PFSK-1 (cell line): Measurements from ENCODE around the gene HMG20B.

Source experiments
- FOXP2 ChIP-seq: optimal IDR thresholded peaks from 2 replicates; pipeline ENCODE3; 2011; ENCODE audit warnings: borderline replicate concordance, control low read depth, inconsistent platforms; ENCODE audit not compliant: insufficient read depth; ENCODE audit errors: extremely low read length, extremely low read depth
- POLR2AphosphoS5 ChIP-seq: IDR thresholded peaks from 2 replicates; pipeline ENCODE4 v1.6.1; 2012; ENCODE audit warnings: low read depth, mild to moderate bottlenecking, control low read depth, low read length, moderate library complexity
- SIN3A ChIP-seq: IDR thresholded peaks from 2 replicates; pipeline ENCODE4 v1.6.1; 2012; ENCODE audit warnings: mild to moderate bottlenecking, low read length, moderate library complexity, borderline replicate concordance; ENCODE audit not compliant: insufficient read depth
- TAF1 ChIP-seq: IDR thresholded peaks from 2 replicates; pipeline ENCODE4 v1.6.1; 2012; ENCODE audit warnings: low read length, control low read depth, borderline replicate concordance; ENCODE audit not compliant: insufficient read depth
- TF ChIP-seq, protein P1 (sequence below), 2 experiments: IDR thresholded peaks; 2 replicates each; pipeline versions ENCODE4 v1.6.1 to v1.8.0; 2011 to 2012; ENCODE audit warnings: low read depth in 2 of 2, low read length in 2 of 2, control low read depth in 1 of 2, inconsistent platforms in 1 of 2, mild to moderate bottlenecking in 1 of 2, moderate library complexity in 1 of 2; ENCODE audit not compliant: insufficient read depth in 1 of 2

The HMG20B gene

DNA sequence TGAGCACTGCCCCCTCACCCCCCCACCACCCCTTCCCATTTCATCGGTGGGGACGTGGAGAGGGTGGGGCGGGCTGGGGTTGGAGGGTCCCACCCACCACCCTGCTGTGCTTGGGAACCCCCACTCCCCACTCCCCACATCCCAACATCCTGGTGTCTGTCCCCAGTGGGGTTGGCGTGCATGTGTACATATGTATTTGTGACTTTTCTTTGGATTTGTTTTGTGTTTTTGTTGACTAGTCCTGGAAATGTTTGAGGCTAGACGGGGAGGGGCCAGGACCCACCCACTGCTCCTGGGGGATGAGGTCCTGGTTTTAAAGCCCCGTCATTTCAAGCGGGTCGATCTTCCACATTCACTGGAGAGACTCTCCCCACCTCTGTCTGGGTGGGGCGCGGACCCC, 36.8 kb upstream of the HMG20B start:
- TF ChIP-seq SIN3A (no peak), POLR2AphosphoS5 (no peak), TAF1 (no peak), FOXP2 (no peak)
- TF ChIP-seq, protein P1, sequence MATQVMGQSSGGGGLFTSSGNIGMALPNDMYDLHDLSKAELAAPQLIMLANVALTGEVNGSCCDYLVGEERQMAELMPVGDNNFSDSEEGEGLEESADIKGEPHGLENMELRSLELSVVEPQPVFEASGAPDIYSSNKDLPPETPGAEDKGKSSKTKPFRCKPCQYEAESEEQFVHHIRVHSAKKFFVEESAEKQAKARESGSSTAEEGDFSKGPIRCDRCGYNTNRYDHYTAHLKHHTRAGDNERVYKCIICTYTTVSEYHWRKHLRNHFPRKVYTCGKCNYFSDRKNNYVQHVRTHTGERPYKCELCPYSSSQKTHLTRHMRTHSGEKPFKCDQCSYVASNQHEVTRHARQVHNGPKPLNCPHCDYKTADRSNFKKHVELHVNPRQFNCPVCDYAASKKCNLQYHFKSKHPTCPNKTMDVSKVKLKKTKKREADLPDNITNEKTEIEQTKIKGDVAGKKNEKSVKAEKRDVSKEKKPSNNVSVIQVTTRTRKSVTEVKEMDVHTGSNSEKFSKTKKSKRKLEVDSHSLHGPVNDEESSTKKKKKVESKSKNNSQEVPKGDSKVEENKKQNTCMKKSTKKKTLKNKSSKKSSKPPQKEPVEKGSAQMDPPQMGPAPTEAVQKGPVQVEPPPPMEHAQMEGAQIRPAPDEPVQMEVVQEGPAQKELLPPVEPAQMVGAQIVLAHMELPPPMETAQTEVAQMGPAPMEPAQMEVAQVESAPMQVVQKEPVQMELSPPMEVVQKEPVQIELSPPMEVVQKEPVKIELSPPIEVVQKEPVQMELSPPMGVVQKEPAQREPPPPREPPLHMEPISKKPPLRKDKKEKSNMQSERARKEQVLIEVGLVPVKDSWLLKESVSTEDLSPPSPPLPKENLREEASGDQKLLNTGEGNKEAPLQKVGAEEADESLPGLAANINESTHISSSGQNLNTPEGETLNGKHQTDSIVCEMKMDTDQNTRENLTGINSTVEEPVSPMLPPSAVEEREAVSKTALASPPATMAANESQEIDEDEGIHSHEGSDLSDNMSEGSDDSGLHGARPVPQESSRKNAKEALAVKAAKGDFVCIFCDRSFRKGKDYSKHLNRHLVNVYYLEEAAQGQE (IDR thresholded peaks at IDR 0.05; ENCODE audit: insufficient read depth in 1 of 2, low read depth in 2 of 2, low read length in 2 of 2), result no peak

DNA sequence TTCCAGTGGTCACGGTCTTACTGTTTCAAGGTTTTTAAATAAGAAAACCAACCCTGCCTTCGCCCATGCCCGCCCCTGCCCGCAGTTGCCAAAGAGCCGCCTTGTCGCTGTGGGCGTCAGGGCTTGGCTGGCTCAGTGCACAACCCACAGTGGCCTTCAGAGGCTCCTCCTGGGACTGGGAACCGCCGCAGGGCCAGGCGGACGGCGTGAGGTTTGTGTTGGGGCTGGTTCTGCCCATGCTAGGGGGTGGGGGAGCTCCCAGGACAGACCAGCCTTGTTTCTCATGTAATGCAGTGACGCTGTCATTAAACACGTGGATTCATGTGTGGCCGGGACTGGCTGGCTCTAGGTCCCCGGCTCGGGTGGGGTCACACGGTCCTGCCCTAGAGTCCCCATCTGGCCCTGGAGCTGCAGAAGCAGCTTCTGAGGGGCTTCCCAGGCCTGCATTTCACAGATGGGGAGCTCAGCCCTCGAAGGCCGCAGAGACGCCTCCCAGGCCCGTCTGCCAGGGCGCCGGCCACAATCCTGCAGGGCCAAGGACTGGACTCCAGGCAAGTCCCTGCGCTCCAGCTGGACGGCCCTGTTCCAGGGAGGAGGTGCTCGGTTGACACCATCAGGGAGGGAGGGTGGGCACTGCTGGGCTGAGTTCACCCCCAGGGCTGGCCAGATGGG, 36.2 kb upstream of the HMG20B start:
- TF ChIP-seq SIN3A (no peak), TAF1 (no peak), POLR2AphosphoS5 (no peak; the same call in 1 of the 2 replicates), FOXP2 (no peak)
- TF ChIP-seq, protein P1 (IDR thresholded peaks at IDR 0.05; ENCODE audit: insufficient read depth in 1 of 2, low read depth in 2 of 2, low read length in 2 of 2), result no peak

GRCh38 chr19:3537101-3537437, 35.7 kb upstream of the HMG20B start:
- no peak; the same call in 1 of the 2 replicates for TF ChIP-seq POLR2AphosphoS5
- TF ChIP-seq TAF1, result no peak
- no peak for TF ChIP-seq SIN3A
- no peak for TF ChIP-seq FOXP2
- TF ChIP-seq, protein P1 (IDR thresholded peaks at IDR 0.05; ENCODE audit: insufficient read depth in 1 of 2, low read depth in 2 of 2, low read length in 2 of 2), result no peak

DNA sequence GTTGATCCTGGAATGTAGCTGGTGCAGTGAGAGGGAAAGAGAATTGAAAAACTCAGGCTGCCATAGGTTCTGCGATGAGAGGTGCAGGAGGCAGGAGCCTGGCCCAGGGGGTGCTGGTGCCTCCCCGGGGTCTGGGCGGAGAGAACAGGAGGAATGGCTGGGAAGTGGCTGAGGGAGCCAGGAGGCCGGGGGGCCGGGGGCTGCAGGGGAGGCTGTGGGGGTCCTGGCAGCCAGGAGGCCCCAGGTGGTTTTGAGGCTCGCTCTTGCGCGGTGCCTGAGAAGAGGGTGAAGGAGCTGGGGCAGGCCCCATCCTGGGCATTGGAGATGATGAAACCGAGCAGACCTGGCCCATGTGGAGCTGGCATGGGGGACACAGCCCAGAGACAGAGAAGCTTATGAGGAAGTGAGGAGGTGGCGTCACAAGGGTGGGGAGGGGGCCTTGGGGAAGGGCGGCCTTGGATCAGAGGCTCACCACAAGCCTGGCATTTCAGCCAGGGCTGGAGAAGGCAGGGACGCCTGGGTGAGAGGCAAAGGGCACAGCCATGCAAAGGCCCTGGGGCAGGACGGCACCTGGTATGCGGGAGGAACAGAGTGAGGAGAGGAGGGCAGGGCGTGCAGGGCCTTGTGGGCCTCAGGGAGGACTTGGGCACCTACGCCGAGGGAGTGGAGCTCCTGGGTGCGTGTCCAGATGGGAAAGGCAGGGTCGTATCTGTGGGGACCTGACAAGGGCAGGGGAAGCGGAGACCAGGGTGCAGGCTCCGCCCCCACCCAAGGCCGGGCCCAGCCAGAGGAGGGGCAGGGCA, 35.1 kb upstream of the HMG20B start:
- no peak for TF ChIP-seq SIN3A
- TF ChIP-seq, protein P1 (IDR thresholded peaks at IDR 0.05; ENCODE audit: insufficient read depth in 1 of 2, low read depth in 2 of 2, low read length in 2 of 2), result no peak
- no peak for TF ChIP-seq FOXP2
- TF ChIP-seq TAF1, result no peak
- TF ChIP-seq POLR2AphosphoS5, result no peak; the same call in 1 of the 2 replicates
